Muscle layer of colon (tissue), 2 donors: ENCODE results near the gene NHS.

Source experiments
- H3K27ac ChIP-seq: one replicate; pipeline ENCODE4 v1.7.0; 2013; ENCODE audit warnings: low read depth, mild to moderate bottlenecking, low read length, moderate library complexity
- H3K27me3 ChIP-seq, 2 donors: one replicate each; pipeline ENCODE4 v1.7.0; 2013; ENCODE audit warnings: low read length in 2 of 2, mild to moderate bottlenecking in 2 of 2; ENCODE audit not compliant: insufficient read depth in 2 of 2, control insufficient read depth in 1 of 2
- H3K36me3 ChIP-seq: one replicate; pipeline ENCODE4 v1.7.0; 2013; ENCODE audit warnings: mild to moderate bottlenecking, low read length; ENCODE audit not compliant: insufficient read depth
- H3K4me1 ChIP-seq: one replicate; pipeline ENCODE4 v1.7.0; 2013; ENCODE audit warnings: mild to moderate bottlenecking, low read length; ENCODE audit not compliant: insufficient read depth
- H3K4me3 ChIP-seq, 2 donors: one replicate each; pipeline ENCODE4 v1.7.0; 2013; ENCODE audit warnings: low read length in 2 of 2, low read depth in 1 of 2, mild to moderate bottlenecking in 1 of 2, moderate library complexity in 1 of 2
- H3K9ac ChIP-seq: one replicate; pipeline ENCODE4 v1.7.0; 2013; ENCODE audit warnings: low read length
- H3K9me3 ChIP-seq: one replicate; pipeline ENCODE4 v1.7.0; 2013; ENCODE audit warnings: mild to moderate bottlenecking, low read length
- donor health status: abdominal sarcoma.
- donor health status: Adenocarcinoma of cecum.

The NHS gene

GRCh38 chrX:17375637-17376430 is 834 bp downstream of the NHS start:
- Histone ChIP-seq H3K4me3 (peak overlapping the region; percentile 68 to 70), H3K4me1 (no peaks in the 10 kb centered on the region), H3K36me3 (no peaks in the 10 kb centered on the region), H3K9me3 (no peaks in the 10 kb centered on the region), H3K27ac (peak overlapping the region; percentile 49), H3K9ac (peak overlapping the region; percentile 71), H3K27me3 (peaks cover 0 to 11% of the 10 kb centered on the region in 2 donors)

DNA sequence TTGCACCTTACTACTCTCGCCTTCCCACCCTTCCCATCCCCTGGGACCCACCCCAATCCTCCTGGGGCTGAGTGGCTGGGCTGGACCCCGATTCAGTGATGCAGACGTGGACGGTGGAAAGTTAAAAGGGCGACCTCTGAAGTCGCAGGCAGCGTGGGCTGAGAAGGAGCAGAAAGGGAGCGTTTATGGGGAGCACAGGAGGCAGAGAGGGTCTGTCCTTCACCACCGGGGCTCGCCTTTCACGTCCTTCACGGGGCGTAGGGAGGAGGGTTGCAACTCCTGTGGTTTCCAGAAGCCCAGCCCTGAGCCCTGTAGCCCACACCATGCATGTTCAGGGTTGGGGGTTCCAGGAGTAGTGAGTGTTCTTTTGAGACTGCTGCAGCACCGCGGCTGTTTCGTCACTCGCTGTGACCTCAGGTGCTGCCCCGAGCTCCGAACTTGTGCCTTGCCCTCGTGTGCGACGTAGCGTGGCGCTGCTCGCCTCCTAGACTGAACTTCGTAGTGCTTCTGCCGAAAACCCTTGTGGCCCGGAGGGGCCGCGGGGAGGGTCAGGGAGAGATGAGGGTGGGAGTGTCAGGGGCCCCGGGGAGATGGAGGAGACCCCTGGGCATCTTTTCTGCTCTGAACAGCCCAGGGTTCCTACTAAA is 1.6 kb downstream of the NHS start:
- H3K27me3 ChIP-seq = peaks cover 0 to 11% of the 10 kb centered on the region in 2 donors
- H3K27ac ChIP-seq = peak overlapping the region; percentile 63
- no peaks in the 10 kb centered on the region for H3K9me3 ChIP-seq
- peak overlapping the region; percentile 71 for H3K9ac ChIP-seq
- no peaks in the 10 kb centered on the region for H3K4me1 ChIP-seq
- peak overlapping the region; percentile 68 to 70 for H3K4me3 ChIP-seq
- H3K36me3 ChIP-seq = no peaks in the 10 kb centered on the region

DNA sequence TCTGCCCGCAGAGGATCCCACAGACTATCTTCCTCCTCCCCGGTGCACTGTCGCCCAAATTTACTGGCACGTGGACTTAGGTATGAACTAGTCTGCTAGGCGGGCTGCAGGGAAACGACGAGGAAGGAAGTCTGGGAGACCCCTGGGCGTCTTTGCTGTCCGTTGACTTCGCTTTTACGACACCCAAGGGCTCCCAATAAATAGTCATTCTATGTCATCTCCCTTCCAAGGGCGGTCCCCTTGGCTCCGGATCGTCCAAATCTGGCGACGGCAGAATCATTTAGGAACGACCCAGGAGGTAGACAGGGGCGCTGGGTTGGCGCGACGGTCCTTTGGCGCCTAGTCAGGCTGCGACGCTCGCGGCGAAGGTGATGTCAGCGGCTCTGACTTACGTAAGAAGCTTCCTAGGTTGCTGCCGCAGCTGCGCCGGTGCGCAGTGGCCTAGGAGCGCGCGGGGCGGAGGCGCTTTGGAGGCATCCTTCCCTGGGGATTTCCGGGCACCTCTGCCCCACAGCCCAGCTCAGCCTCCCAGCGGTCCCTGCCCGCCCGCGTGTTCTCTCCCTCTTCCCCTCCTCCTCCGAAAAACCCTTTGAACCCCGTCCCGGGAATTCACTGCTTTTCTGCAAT is 2.2 kb downstream of the NHS start:
- Histone ChIP-seq H3K9me3 (no peaks in the 10 kb centered on the region), H3K27ac (peak overlapping the region; percentile 63), H3K27me3 (peaks cover 0 to 11% of the 10 kb centered on the region in 2 donors), H3K9ac (peak overlapping the region; percentile 71), H3K4me3 (peak overlapping the region; percentile 68 to 70), H3K4me1 (no peaks in the 10 kb centered on the region), H3K36me3 (no peaks in the 10 kb centered on the region)

- Histone ChIP-seq H3K27ac (peak overlapping the region; percentile 24), H3K27me3 (peaks cover 0 to 11% of the 10 kb centered on the region in 2 donors), H3K36me3 (no peaks in the 10 kb centered on the region), H3K9ac (peak overlapping the region; percentile 6), H3K4me1 (no peaks in the 10 kb centered on the region), H3K9me3 (no peaks in the 10 kb centered on the region), H3K4me3 (peak overlapping the region; percentile 68 to 70)
Measured at GRCh38 chrX:17377795-17378194, 2.8 kb downstream of the NHS start.

DNA sequence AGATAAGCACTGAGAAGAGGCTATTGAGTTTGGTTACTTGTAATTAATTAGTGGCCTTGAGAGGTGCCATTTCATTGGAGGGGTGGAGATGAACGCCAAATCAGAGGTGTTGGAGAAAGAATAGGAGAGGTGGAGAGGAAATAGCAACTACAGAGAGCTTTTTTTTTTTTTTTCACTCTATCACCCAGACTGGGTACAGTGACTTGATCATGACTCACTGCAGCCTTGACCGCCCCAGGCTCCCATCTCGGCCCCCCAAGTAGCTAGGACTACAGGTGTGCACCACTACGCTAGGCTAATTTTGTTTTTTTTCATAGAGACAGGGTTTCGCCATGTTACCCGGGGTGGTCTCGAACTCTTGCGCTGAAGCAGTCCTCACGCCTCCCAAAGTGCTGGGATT is 5.2 kb downstream of the NHS start:
- no peaks in the 10 kb centered on the region for H3K4me1 ChIP-seq
- H3K9me3 ChIP-seq = no peaks in the 10 kb centered on the region
- no peak overlapping the region for H3K9ac ChIP-seq
- no peak overlapping the region for H3K27ac ChIP-seq
- no peak overlapping the region for H3K4me3 ChIP-seq
- H3K27me3 ChIP-seq = peaks cover 0 to 11% of the 10 kb centered on the region in 2 donors
- H3K36me3 ChIP-seq = no peaks in the 10 kb centered on the region

DNA sequence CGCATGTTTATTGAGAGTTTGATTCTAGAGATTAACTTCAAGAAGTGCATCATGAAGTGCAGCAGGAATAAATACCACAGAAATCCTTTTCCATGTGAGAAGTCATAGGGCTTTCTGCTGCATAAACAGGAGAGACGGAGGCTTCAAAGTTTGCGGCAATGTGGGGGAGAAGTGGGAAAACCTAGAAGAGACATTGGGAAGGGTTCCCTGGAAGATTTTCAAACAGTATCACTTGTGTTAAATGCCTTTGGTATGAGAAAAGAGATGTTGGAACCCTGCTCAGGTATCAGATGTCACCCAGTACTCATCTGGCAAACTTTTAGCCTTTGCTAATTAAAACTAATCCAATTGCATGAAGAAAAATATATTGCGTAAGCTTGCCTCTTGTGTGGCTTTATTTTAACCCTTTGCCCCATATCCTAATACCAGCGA is 15.4 kb downstream of the NHS start:
- Histone ChIP-seq H3K9me3 (no peaks in the 10 kb centered on the region), H3K4me1 (no peaks in the 10 kb centered on the region), H3K27ac (no peak overlapping the region), H3K4me3 (no peak overlapping the region), H3K27me3 (no peaks in the 10 kb centered on the region), H3K36me3 (no peaks in the 10 kb centered on the region), H3K9ac (no peak overlapping the region)

GRCh38 chrX:17395154-17395553 is 20.2 kb downstream of the NHS start:
- Histone ChIP-seq H3K27me3 (no peaks in the 10 kb centered on the region), H3K9me3 (no peaks in the 10 kb centered on the region), H3K9ac (no peak overlapping the region), H3K4me3 (no peak overlapping the region), H3K36me3 (no peaks in the 10 kb centered on the region), H3K27ac (no peak overlapping the region), H3K4me1 (no peaks in the 10 kb centered on the region)

DNA sequence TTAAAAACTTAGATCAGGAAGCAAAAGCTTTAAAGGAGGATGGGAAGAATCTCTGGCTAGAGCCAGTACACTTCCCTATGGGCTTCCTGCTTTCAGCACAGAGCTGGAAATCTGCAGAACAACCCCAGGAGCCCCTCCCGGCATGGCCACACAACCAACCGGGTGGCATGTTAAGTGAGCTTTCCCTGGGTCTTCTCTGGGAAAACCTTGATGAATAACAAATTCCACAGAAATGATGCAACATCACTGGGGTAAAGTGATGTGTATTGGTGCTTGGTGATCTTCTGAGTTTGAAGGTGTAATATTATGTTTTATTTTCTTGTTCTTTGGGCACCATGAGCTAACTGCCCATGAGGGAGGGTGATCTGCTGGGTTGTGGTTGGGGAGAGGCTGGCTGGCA is 22.1 kb downstream of the NHS start:
- H3K4me1 ChIP-seq = no peaks in the 10 kb centered on the region
- H3K36me3 ChIP-seq = no peaks in the 10 kb centered on the region
- H3K9me3 ChIP-seq = no peaks in the 10 kb centered on the region
- no peak overlapping the region for H3K27ac ChIP-seq
- no peak overlapping the region for H3K4me3 ChIP-seq
- H3K27me3 ChIP-seq = no peaks in the 10 kb centered on the region
- H3K9ac ChIP-seq = no peak overlapping the region

GRCh38 chrX:17403189-17403691 is 28.2 kb downstream of the NHS start:
- Histone ChIP-seq H3K4me3 (no peak overlapping the region), H3K9me3 (no peaks in the 10 kb centered on the region), H3K27ac (no peak overlapping the region), H3K36me3 (no peaks in the 10 kb centered on the region), H3K27me3 (no peaks in the 10 kb centered on the region), H3K4me1 (peaks cover 13% of the 10 kb centered on the region), H3K9ac (no peak overlapping the region)

GRCh38 chrX:17403972-17404371 is 29.0 kb downstream of the NHS start:
- H3K27ac ChIP-seq = no peak overlapping the region
- no peak overlapping the region for H3K9ac ChIP-seq
- no peaks in the 10 kb centered on the region for H3K9me3 ChIP-seq
- no peak overlapping the region for H3K4me3 ChIP-seq
- H3K4me1 ChIP-seq = peaks cover 13% of the 10 kb centered on the region
- no peaks in the 10 kb centered on the region for H3K36me3 ChIP-seq
- H3K27me3 ChIP-seq = no peaks in the 10 kb centered on the region

DNA sequence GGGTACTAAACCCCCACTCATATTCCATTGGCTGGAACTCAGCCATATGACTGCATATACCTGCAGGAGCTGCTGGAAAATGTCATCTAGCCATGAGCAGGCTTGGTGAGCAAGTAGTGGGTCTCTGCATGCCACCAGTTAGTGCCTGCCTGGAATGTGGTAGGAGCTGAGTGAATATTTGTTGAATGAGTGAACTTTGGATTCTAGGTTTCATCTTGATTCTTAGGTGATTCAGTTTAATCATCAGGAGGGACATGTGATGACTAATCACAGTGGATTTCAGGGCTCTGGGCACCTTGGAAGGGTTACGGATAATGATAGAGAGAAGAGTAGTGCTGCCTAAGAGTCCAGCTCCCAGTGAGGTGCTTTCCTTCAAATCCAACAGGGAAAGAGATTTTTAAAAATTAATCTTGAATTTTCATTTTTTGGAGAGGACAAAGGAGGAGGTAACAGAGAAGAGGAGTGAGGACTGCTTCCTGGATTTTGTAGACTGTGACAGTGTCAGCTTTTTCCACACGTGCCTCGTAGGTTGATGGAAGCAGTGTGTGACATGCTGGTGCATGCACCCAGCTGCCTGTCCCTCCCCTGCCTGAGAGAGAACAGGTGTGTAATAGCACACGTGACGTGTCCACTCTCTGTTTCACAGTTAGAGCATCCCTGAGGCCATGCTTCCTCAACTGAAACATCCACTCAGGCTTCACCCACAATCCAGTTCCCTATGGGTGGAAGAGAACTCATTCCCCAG is 30.4 kb downstream of the NHS start:
- Histone ChIP-seq H3K27me3 (no peaks in the 10 kb centered on the region), H3K9ac (no peak overlapping the region), H3K9me3 (no peaks in the 10 kb centered on the region), H3K4me3 (no peak overlapping the region), H3K36me3 (no peaks in the 10 kb centered on the region), H3K27ac (no peak overlapping the region), H3K4me1 (peaks cover 13% of the 10 kb centered on the region)
